Measurements from ENCODE around the gene GABRB1. TPM values are rescaled to one million over a fixed set of nuclear protein-coding genes. Genes with fewer than 3 reads are reported as not detected.

Gene GABRB1
- total RNA-seq, 2 donors from 2014 or later, result 0.82 TPM; not detected in 1

GRCh38 chr4:47128991-47129390 lies 97.6 kb downstream of the GABRB1 start:
- TF ChIP-seq, protein P1, sequence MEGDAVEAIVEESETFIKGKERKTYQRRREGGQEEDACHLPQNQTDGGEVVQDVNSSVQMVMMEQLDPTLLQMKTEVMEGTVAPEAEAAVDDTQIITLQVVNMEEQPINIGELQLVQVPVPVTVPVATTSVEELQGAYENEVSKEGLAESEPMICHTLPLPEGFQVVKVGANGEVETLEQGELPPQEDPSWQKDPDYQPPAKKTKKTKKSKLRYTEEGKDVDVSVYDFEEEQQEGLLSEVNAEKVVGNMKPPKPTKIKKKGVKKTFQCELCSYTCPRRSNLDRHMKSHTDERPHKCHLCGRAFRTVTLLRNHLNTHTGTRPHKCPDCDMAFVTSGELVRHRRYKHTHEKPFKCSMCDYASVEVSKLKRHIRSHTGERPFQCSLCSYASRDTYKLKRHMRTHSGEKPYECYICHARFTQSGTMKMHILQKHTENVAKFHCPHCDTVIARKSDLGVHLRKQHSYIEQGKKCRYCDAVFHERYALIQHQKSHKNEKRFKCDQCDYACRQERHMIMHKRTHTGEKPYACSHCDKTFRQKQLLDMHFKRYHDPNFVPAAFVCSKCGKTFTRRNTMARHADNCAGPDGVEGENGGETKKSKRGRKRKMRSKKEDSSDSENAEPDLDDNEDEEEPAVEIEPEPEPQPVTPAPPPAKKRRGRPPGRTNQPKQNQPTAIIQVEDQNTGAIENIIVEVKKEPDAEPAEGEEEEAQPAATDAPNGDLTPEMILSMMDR (IDR thresholded peaks at IDR 0.05), result no peak
- no peak overlapping the region for H3K9ac ChIP-seq (ENCODE audit: low read depth in 2 of 2, low read length in 2 of 2)

GRCh38 chr4:47135210-47135609 lies 103.8 kb downstream of the GABRB1 start:
- H3K27me3 ChIP-seq, result no peaks in the 10 kb centered on the region
- H3K4me3 ChIP-seq, result no peak overlapping the region
- TF ChIP-seq, protein P1 (IDR thresholded peaks at IDR 0.05), result no peak
- H3K27ac ChIP-seq, result no peak overlapping the region
- H3K9me3 ChIP-seq, result no peaks in the 10 kb centered on the region
- no peak overlapping the region for H3K9ac ChIP-seq (ENCODE audit: low read depth in 2 of 2, low read length in 2 of 2)
- intact Hi-C loops (cut with DNase I), result no loop called here
- no peaks in the 10 kb centered on the region for H3K4me1 ChIP-seq
- H3K36me3 ChIP-seq, result no peaks in the 10 kb centered on the region
- no peak for DNase-seq

More at GRCh38 chr4:47128991-47129390, 97.6 kb downstream of the GABRB1 start:
- no peak for DNase-seq
- no peaks in the 10 kb centered on the region for H3K27me3 ChIP-seq
- H3K4me3 ChIP-seq, result no peak overlapping the region
- H3K9me3 ChIP-seq, result no peaks in the 10 kb centered on the region
- intact Hi-C loops (cut with DNase I), result loop anchor here (10.0 kb wide), 2 partner anchors 194 to 284 kb away; no protein-coding TSS in a partner anchor
- H3K36me3 ChIP-seq, result no peaks in the 10 kb centered on the region
- H3K27ac ChIP-seq, result no peak overlapping the region
- no peaks in the 10 kb centered on the region for H3K4me1 ChIP-seq

GRCh38 chr4:47143261-47143660 lies 111.9 kb downstream of the GABRB1 start:
- no peak overlapping the region for H3K4me3 ChIP-seq
- no peaks in the 10 kb centered on the region for H3K9me3 ChIP-seq
- DNase-seq, result no peak
- no peaks in the 10 kb centered on the region for H3K36me3 ChIP-seq
- no peak overlapping the region for H3K9ac ChIP-seq (ENCODE audit: low read depth in 2 of 2, low read length in 2 of 2)
- TF ChIP-seq, protein P1 (IDR thresholded peaks at IDR 0.05), result no peak
- H3K27ac ChIP-seq, result no peak overlapping the region
- intact Hi-C loops (cut with DNase I), result no loop called here
- H3K27me3 ChIP-seq, result no peaks in the 10 kb centered on the region
- H3K4me1 ChIP-seq, result no peaks in the 10 kb centered on the region

- Histone ChIP-seq H3K4me1 (no peaks in the 10 kb centered on the region), H3K9me3 (no peaks in the 10 kb centered on the region), H3K9ac (ENCODE audit: low read depth in 2 of 2, low read length in 2 of 2) (no peak overlapping the region), H3K27me3 (no peaks in the 10 kb centered on the region), H3K4me3 (no peak overlapping the region), H3K36me3 (no peaks in the 10 kb centered on the region), H3K27ac (no peak overlapping the region)
- intact Hi-C loops (cut with DNase I), result no loop called here
- TF ChIP-seq, protein P1 (IDR thresholded peaks at IDR 0.05), result no peak
- no peak for DNase-seq
Observed at GRCh38 chr4:47145630-47146029, 114.3 kb downstream of the GABRB1 start.

- Histone ChIP-seq H3K9me3 (no peaks in the 10 kb centered on the region), H3K9ac (ENCODE audit: low read depth in 2 of 2, low read length in 2 of 2) (no peak overlapping the region), H3K27me3 (no peaks in the 10 kb centered on the region), H3K27ac (no peak overlapping the region), H3K4me3 (no peak overlapping the region), H3K4me1 (no peaks in the 10 kb centered on the region), H3K36me3 (no peaks in the 10 kb centered on the region)
- intact Hi-C loops (cut with DNase I), result no loop called here
- no peak for DNase-seq
- TF ChIP-seq, protein P1 (IDR thresholded peaks at IDR 0.05), result no peak
Observed at GRCh38 chr4:47154816-47155370, 123.5 kb downstream of the GABRB1 start.

Data from colonic mucosa (tissue), 4 donors.